CD4-positive, alpha-beta T cell treated with Interleukin-4 for 1 hour (primary cell): Measurements from ENCODE around the gene KRT9.
"Not testable (repeated sequence)": the region's sequence is repeated elsewhere in the genome, so short reads cannot be mapped to it uniquely, and the experiment has no call there.

Experiments
- DNase-seq, 2 donors: peaks; one replicate each; pipeline ENCODE4 v3.0.0-alpha.2; 2020 to 2022

KRT9 gene

DNA sequence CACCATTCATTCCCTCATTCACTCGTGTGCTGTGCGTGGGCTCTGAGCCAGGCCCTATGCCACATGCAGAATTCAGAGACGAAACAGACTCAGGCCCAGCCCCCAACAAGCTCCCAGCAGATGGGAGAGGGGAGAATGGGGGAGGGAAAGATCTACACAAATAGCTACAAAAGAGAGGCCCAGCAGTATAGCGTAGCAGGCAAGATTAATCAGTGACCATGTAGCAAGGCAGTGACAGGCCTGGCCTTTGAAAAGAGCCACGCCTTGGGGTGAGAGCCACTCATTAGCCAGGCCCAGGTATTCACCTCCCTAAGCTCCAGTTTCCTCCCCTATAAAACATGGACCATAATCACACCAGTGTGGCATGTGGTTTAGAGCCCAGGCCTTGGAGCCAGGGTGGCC is 27.4 kb downstream of the KRT9 start:
- DNase-seq = no peak

DNA sequence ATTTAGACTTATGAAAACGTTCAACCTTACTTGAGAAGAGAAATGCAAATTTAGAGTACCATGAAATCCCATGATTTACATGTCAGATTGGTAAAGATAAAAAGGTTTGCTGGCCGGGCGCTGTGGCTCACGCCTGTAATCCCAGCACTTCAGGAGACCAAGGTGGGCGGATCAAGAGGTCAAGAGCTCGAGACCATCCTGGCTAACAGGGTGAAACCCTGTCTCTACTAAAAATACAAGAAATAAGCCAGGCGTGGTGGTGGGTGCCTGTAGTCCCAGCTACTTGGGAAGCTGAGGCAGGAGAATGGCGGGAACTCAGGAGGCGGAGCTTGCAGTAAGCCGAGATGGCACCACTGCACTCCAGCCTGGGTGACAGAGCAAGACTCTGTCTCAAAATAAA is 29.1 kb downstream of the KRT9 start:
- DNase-seq = not testable (repeated sequence)

- DNase-seq = no peak
Measured at GRCh38 chr17:41542357-41542756, 29.5 kb downstream of the KRT9 start.

DNA sequence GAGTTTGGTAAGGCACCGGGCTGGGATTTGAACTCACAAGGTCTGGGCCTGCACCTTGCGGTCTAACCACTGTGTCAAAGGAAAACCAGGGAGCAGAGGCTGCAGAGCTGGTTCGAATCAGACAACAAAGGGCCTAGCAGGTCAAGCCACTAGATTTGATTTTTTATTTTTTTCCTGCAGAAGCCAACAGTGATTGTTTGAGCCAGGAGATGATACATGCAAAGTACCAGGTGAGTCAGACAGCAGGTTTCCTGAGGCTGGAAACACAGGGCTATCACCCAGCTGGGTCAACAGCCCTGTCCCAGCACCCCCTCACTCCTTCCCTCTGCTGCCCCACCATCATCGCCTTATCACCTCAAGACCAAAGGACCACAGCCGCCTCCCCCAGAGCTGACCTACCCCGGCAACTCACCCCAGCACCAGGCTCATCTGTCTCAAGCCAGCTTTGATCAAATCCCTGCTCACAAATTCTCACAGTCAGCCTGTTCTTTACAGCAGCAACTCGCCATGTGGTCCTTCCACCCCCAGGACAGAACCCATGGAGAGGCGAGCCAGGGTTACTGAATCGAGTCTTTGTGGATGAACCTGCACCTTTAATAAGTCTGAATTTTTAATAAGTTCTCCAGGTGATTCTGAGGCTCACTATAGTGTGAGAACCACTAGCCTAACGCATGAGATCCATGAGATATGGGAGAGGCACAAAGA is 30.8 kb downstream of the KRT9 start:
- no peak for DNase-seq

- no peak for DNase-seq
Measured at GRCh38 chr17:41539979-41540701, 31.7 kb downstream of the KRT9 start.

DNA sequence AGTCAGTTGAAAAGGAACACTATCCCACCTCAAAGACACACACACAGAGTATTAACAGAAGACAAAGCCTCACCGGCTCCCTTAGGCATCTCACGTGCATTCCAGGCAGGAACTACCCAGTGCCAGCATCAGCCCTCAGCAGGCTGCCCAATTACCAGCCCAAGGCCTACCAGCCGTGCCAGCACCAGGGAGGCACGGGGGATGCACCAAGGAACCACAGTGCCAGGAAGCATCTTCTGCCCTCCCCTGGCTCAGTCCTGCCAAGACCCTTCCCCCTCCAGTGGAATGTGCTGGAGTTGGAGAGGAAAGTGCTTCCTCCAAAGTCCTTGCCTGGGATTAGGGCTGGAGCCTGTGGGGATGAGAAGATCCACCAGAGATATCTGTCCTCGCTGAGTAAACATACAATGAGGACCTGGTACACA is 32.8 kb downstream of the KRT9 start:
- DNase-seq = no peak

- no peak for DNase-seq
Measured at GRCh38 chr17:41538565-41538991, 33.3 kb downstream of the KRT9 start.

GRCh38 chr17:41537990-41538389 is 33.9 kb downstream of the KRT9 start:
- no peak for DNase-seq

DNA sequence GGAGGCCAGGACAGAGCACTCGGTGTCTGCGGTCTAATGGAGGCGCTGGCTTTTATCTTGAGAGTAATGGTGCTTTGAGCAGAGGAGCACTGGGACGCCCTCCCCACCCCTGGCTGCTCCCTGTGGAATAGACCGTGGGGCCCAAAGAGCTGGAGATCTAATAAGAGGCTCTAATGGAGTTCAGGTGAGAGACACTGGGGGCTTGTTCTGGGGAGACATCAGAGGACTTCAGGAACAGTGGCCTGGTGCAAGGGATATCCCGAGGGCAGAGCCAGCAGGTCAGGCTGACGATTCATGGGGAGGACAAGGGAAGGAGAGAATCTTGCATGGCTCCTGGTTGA is 34.3 kb downstream of the KRT9 start:
- DNase-seq = no peak

DNA sequence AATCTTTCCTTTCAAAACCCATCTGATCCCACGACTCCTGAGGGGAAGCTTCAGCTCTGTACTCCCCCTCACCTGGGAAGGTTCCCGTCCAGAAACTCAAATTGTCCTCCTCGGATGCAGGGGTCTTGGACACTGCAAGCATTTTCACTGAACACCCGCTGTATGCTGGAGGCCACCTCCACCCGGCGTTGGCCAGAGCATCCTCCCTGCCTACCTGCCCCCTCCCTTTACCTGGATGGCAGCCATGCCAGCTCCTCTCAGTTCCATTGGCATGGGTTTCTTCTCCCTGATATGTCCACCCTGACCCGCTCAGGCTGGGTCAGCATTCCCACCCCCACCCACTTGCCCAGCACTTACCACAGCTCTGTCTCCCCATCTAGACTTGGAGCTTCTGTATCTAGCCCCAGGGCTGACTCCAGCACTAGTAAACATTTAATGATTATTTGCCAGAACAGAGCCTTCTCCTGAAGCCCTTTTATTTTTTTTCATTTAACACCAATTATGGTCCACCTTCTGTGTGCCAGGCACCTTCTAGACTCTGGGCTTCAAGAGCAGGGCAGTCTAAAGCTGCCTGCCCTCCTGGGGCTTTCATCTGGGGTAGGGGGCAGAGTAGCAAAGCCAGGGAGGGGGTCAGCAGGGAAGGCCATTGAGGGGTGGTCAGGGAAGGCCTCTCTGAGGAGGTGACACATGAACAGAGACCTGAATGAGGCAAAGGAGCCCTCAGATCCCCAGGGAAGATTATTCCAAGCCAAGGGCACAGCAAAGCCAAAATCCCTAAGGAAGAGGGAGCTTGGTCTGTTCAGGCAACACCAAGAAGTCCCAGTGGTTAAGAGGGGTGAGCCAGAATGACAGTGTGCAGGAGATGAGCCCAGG is 34.9 kb downstream of the KRT9 start:
- DNase-seq = no peak

- DNase-seq = no peak
Measured at GRCh38 chr17:41535764-41536481, 35.9 kb downstream of the KRT9 start.

DNA sequence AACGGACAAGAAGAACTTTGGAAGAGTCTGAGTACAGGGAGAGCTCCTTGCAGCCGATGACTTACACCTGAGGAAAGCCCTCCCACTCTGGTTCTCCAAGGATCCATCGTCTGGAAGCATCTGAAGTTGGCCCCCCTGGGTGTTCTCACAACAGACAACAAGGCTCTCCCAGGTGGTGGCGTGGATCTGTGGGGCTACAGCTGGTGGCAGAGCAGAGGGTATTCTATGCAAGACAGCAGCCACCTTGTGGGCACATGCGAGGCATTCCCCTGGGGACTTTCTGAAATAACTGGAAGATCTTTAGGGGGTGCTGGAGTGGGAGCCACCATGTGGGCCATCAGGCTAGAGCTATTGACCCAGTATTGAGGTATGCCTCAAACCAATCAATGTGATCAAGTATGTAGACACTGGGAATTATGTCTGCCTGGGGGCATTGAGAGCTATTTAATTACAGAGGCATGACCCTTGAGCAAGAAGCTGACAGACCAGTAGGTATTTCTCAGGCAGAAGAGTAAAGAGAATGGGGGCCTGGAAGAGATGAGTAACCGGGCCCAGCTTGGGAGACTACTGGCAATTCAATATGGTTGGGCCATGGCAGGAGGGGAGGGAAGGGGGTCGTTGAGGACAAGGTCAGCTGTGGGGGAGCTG is 36.8 kb downstream of the KRT9 start:
- no peak for DNase-seq

DNA sequence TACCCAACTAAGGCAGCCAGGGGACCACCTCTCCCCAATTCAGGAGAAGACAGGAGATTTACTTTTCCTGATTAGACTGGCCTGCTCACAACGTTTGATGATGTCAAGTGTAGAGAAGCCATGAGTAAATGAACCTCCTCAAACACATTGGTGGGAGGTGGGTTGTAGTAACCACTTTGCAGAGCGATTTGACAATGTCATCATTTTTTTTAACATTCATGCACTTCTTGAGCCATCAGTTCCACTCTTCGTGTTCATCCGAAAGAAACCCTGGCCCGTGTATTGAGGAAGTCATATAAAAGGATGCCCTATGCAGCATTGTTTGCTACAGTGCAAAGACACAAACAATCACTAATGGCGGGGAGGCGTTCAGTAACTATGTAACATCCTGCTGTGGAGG is 38.2 kb downstream of the KRT9 start:
- DNase-seq = no peak

- DNase-seq = no peak
Measured at GRCh38 chr17:41532947-41533570, 38.8 kb downstream of the KRT9 start.

GRCh38 chr17:41531993-41532392 is 39.9 kb downstream of the KRT9 start:
- no peak for DNase-seq

DNA sequence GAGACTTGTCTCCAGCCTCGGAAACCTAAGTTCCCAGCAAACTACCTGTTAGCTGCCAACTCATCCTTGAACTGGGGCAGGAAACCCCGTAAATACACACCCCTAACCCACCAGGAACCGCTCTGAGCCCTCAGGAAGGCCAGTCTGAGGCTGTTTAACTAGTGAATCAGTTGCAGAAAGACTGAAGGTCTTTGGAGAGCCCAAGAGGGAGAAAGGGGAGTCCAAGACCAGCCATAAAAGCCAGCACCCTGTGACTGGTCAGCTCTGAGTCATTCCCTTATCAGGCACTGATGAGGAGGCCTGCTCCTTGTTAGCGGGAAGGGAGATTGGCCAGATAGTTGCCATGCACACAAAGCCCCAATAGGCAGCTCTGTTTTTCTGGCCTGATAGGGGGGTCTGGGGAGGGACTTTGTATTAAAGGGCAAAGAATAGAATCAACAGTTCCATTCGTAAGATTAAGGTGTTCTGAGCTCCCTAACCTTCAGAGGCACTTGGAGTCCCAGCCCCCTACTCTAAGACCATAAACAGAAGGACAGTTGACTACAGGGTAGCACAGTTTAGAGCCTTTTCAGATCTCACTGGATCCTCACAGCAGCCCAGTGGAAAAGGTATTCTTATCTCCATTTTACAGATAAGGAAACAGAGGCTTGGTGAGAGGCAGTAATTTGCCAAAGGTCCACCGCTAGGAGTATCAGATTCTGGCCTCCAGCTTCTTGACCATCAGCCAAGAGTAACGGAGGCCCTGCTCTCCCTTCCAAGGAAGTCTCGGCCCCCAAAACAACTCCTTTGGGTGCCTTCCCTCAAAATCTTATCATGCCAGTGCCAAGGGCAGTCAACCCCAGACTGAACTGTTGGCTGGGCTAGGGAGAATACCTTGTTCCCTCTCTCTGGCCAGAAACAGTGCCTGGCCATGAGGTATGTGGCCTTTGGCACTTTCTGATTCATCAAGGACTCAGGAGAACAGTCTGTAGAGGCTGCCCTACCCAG is 41.5 kb downstream of the KRT9 start:
- no peak for DNase-seq

GRCh38 chr17:41529491-41529915 is 42.4 kb downstream of the KRT9 start:
- DNase-seq = no peak

GRCh38 chr17:41528959-41529353 is 42.9 kb downstream of the KRT9 start:
- DNase-seq = no peak

DNA sequence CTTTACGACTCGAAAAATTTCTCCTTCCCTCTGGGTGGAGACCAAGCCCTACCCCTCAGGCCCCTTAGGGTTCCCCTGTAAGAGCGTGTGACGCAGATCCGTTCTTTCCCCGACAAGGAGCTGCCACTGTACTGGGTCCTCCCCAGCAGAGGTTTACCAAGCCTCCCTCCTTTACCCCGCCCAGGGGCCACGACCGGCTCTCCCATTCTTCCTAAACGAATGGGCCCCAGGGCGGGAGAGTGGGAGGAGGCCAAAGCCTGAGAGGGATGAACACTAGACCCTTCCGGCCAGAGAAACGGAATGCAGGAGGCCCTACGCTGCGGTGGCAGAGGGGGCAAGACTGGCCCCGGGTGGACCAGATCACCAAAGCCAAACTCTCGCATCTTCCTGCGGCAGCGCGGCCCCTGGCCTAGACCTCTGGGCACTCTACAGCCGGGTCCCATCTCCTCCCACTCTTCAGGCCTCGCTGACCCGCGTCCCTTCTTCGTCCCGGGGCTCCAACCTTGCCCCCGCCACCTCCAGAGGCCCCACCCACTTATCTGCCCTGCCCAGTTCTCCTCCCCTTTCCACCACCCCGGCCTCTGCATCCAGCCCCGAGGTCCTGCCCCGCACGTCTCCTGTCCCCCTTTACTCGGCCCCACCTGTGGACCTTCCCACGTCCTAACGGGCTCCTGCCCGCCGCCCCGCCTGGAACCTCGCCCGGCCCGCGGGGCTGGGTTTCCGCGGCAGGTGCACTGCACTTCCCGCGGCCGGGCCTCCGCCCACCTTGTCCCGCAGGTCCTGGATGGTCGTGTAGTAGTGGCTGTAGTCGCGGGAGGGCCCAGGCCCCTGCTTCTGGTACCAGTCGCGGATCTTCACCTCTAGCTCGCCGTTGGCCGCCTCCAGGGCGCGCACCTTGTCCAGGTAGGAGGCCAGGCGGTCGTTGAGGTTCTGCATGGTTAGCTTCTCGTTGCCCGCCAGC is 44.5 kb downstream of the KRT9 start:
- no peak for DNase-seq
